T1000 (cell line): ENCODE measurements around the gene SSC4D.

Source experiments
- DNase-seq: peaks from one replicate; lab custom pipeline; 2025; ENCODE audit warnings: mixed read lengths; lab: John Stamatoyannopoulos, UW

SSC4D gene

DNA sequence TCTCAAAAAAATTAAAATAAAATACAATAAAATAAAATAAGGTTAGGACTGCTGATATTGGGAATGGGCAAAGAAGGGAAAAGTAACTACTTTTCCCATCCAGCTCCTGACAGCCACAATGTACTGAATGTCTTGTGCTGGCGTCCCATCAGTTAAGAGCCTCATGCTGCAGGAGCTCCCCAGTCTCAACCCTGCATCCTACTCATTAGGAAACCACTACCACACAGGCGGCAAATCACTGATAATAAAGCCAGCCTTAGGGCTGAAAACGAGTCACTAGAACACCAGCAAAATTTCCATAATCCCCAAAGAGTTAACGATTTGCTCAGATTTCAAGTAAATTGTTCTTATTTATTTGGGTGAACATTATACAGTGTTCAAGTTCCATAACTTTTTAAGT, 55.0 kb downstream of the SSC4D start:
- DNase-seq = no peak

DNA sequence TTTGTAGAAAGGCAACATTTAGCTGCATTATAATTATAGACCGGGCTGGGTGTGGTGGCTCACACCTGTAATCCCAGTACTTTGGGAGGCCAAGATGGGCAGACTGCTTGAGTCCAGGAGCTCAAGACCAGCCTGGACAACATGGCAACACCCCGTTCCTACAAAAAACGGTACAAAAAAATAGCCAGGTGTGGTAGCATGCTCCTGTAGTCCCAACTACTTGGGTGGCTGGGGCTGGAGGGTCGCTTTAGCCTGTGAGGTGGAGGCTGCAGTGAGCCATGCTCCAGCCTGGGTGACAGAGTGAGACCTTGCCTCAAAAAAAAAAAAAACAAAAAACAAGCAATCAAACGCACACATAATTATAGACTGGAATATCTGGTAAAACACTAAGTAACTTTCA, 55.8 kb downstream of the SSC4D start:
- DNase-seq = no peak

DNA sequence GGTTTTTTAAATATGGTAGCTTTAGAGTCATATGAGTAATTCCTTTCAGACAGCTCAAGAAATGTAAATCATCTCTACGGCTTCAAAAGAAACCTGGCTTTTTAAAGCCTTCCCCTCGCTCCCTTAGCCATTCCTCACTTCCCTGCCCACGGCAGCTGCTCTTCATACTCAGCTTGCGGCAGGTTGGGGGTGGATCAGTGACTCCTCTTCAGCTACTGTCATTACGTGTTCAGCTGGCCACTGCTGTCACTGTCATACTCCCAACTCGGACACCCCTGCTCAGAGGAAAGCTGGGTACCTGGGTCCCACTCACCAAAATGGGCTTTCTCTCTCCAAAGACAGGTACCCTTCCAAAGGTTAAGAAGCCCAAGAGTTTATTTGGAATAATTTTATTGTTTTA, 57.3 kb downstream of the SSC4D start:
- no peak for DNase-seq

DNA sequence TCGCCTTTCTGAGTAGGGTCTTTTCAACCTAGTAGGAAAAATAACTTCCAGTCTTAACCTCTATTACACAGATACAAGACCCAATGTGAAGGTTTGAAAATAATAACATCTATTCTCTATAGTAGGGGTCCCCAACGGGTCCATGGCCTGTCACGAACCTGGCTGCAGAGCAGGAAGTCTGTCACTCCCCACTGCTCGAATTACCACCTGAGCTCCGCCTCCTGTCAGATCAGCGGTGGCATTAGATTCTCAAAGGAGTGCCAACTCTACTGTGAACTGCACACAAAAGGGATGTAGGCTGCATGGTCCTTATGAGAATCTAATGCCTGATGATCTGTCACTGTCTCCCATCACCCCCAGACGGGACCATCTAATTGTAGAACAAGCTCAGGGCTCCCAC, 58.1 kb downstream of the SSC4D start:
- DNase-seq = no peak

DNA sequence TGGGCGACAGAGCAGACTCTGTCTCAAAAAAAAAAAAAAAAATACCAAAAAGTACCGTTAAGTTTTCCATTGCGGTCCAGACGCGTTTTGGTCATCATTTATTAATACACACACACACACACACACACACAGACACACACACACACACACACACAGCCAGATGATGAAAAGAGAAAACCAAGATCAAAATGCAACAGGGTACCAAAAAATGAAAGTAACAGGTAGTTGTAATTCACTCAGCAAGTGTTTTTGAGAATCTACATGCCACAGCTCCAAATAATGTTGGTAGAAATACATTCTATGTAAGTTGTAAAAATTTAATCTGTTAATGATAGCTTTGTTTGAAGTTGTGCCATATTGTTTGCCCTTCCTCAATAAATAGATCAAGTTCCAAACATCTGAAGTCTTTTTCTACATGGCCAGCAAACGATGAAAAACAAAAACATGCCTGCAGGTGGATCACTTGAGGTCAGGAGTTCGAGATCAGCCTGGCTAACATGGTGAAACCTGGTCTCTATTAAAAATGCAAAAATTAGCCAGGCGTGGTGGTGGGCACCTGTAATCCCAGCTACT, 60.1 kb downstream of the SSC4D start:
- no peak for DNase-seq

DNA sequence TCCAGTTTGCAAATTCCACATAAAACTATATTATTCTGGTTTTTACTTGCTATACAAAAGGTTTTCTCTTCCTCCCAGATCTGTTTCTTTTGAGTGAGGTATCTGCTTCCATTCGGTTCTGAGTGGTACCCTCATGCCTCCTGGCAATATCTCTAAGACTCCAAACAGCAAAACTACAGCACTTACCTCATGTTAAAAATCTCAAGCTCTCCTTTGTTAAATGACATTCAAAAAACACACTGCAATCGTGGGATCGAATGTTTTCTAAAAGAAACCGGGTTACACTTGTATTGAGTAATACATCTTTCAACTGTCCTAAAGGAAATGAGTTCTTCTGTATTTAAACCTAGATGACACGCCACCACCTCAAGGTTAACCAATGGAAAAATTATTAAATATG, 61.8 kb downstream of the SSC4D start:
- no peak for DNase-seq

DNA sequence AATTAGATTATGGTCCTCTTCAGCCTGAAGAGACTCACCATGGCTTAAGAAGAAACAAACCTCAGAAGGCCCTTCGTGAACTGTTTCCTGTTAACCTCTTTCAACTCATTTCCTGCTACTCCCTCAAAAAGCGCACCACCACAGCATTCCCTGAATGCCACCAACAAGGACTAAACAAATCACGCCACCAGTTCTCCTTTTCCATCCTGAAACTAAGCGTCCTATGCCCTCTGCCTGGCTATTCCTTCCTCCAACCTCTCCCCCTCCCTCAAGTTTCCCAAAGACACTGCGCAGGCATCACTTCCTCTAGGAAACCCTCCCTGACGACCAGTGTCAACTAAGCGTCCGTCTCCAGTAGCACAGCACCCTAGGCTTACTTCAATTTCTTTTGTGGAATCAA, 62.7 kb downstream of the SSC4D start:
- DNase-seq = no peak

DNA sequence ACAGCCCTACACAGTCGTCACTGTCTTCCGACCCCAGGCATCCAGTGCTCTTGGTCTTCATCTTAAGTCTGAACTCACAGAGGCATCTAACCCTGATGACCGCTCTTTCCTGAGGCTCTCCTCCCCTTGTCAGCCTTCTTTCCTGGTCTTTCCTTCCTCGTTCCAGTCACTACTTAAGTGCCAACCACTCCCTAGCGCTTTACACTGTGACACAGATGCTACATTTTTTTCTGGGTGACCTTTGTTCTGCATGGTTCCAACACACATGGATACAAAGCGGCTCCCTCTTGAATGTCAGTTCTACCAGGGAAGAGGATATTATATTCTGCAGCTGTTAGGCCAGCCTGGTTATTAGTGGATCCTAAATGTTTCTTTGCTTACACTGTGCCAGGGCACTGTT, 63.4 kb downstream of the SSC4D start:
- no peak for DNase-seq

DNA sequence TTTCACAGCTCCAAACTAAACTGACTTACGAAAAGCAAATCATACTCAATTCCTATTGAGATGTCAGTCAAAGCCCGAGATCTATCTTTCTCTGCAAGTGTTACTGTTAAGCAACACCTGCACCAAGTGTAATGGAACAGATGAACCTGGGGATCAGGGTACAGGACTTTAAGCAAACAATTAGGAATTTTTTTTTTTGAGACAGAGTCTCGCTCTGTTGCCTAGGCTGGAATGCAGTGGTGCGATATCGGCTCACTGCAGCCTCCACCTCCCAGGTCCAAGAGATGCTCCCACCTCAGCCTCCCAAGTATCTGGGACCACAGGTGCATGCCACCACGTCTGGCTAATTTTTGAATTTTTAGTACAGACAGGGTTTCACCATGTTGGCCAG, 65.6 kb downstream of the SSC4D start:
- DNase-seq = no peak

DNA sequence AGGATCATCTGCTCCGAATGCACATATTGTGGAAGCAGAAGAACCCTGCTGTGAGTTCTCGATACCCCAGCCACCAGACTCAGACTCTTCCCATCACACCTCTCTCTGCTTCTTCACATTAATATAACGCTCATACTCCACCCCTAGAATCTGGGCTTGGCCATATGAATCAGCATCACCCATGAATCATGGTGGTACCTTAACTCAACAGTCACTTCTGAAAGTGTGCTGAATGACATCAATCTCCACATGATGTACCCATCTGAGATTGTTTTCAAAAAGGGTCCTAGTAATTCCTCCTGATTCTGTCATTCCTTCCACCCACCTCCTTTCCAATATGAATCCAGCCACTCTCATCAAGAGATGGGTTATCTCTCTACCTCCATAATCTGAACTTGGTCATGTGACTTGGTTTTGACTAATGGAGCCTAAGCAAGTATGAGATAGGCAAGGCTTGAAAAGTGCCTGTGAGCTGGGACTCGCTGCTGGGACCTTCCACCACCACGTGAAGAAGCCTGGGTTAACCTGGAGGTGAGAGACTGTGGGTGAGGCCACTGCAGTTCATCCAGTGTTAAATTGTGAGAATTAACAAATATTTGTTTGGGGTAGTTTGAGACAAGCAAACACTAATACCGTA, 66.1 kb downstream of the SSC4D start:
- DNase-seq = no peak

DNA sequence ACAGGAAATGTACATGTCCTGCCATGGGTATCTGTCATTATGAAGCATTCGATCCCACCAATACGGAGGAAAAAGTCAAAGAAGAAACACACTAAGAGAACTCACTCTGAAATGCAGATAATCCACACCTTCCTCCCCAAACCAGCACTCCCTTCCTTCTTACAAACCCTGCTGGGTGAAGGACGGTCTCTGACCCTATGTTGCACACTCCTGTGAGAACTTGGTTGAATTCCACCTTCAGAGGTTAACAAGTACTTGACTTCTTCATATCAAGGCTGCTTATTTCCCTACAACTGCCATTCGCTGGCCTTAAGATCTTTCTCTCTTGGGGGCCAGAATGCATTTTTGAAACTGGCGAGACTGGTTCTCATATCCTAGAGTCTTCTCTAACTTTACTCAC, 67.3 kb downstream of the SSC4D start:
- DNase-seq = no peak

DNA sequence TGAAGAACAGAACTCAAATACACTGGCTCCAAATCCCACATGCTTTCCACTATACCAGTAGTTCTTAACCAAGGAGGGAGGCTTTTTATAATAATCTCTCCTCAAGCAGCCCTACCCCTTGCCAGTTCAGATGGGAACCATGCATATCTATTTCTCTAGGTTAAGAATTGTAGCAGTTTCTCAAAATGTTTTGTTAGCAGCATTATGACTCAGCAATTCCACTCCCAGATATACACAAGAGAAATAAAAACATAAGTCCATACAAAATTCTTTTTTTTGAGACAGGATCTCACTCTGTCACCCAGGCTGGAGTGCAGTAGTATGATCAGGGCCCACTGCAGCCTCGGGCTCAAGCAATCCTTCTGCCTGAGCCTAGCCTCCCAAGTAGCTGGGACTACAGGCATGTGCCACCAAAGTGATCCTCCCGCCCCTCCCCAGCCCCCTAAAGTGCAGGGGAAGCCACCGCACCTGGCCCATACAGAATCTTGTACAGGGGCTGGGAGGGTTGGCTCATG, 68.8 kb downstream of the SSC4D start:
- DNase-seq = no peak
